HG02870 (cell line): ENCODE results near the gene FAM98C.
A peak's percentile ranks its signal among the peaks of the same experiment; 100 is the strongest.
"Not testable (repeated sequence)": the region's sequence is repeated elsewhere in the genome, so short reads cannot be mapped to it uniquely, and the experiment has no call there.

Source experiments
- ATAC-seq: cut with Tn5 transposase; IDR thresholded peaks from one replicate; pipeline ENCODE4 v1.9.1; 2021; ENCODE audit warnings: mild to moderate bottlenecking, moderate library complexity; ENCODE audit not compliant: unreplicated experiment

FAM98C gene

DNA sequence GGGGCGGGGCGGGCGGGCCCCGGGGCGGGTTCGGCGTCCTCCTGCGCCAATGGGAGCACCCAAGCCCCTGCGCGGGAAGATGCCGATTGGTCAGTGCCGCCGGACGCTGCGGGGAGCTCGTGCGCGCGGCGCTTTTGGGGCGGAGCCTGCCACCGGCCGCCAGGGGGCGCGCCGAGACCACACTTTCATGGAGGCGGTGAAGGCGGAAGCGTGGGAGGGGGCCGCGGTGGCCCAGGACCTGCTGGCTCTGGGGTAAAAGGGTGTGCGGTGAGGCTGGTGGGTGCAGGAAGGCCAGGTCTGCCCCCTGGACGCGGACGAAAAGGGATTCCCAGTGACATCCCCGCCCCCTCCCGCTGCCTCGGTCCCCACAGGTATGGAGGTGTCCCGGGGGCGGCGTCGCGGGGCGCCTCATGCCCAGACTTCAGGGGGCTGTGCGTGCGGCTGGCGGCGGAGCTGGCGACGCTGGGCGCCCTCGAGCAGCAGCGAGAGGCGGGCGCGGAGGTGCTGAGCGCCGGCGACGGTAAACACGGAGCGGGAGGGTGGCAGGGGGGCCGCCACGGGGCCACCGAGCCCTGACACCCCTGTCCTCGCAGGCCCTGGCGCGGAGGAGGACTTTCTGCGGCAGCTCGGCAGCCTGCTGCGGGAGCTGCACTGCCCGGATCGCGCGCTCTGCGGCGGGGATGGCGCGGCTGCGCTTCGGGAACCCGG lies at the start of gene FAM98C:
Gene FAM98C, plus strand, starts transcription at position 127 of the 708 bp plus-strand sequence. Its CDS starts 61 bp downstream, at position 188.
- ATAC-seq = peak; percentile 86

DNA sequence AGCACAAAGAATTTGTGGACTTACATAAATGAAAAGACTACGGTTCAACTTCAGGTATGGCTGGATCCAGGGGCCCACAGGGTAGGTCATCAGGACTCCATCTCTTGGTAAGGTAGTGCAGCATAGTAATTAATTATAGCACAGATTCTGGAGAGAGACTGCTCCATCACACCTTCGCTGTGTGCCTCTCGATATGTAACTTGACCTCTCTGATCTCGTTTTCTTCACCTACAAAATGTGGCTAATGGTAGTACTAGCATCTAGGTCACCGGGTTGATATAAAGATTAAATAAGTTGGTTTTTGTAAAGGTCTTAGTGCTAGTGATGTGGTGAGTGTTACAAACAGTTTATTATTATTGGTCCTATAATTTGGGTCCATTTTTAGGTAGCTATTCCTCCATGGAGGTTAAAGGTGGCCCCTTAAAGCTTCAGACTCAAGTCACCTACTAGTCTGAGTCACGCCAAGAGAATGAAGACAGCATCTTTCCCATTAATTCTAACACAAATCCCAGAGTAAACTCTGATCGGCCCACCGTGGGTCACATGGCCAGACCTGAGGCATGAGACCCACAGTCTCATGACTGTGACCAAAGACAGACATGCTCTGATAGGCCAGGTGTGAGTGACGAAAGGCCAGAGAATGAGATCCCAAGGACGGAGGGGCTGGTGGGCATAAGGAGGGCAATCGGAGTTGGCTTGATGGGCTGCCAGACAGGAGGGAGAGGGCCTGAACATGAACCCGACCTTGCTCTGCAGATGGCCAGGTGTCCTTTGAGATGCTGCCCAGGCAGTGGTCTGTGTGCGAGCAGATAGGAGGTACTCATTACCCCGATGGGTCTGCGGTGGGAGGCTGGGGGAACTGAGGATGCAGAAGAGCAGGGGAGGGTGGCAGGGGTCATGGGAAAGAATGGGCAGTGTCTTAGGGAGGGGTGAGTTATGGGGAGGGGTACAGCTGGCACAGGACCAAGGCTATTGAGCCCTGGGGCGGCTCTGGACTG lies 46.9 kb upstream of the FAM98C start:
- ATAC-seq = no peak

DNA sequence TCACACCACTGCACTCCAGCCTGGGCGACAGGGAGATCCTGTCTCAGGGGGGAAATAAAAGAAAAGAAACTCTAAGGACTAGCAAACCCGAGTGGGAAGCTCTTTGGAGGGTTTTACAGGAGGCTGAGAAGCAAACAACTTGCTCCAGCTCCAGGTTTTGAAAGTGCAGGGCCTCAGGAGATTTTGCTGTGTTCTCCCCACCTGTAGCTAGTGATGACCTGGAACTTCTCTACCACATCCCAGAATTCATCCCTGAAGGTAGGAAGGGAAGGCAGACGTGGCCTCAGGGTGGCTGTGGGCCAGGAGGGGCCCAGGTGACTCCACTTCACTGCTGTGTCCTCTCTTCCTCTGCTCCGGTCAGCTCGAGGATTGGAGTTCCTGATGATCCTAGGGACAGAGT lies 44.8 kb upstream of the FAM98C start:
- ATAC-seq = no peak

DNA sequence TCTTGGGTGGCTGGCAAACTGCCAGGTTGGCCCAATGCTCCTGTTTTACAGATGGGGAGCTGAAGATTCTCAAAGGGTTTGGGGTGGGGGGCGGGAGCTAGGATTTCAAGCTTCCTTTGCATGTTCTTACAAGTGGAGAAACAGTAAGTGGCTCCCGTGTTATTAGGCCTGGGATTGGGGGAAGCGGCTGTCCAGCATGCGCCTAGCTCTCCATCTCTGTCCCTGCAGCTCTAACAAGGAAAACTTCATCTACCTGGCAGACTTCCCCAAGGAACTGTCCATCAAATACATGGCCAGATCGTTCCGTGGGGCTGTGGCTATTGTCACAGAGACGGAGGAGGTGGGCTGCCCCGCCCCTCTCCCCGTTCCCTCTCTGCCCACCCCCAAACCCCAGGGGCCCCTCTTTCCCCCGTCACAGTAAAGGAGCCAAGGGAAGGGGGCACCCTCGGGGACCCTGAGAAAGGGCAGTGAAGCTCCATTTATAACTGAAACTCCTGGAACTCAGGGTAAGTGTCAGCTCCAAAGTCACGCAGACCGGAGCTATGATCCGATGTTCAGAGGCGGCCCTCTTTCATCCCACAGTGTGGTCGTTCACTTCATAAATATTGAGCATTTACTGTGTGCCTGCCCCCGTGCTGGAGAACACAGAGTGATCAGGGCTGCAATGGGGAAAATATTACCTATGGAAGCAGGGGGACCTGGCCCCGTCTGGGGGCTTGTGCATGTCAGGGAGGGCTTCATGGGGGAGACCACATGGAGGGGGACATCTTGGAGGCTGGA lies 43.5 kb upstream of the FAM98C start:
- ATAC-seq = no peak

DNA sequence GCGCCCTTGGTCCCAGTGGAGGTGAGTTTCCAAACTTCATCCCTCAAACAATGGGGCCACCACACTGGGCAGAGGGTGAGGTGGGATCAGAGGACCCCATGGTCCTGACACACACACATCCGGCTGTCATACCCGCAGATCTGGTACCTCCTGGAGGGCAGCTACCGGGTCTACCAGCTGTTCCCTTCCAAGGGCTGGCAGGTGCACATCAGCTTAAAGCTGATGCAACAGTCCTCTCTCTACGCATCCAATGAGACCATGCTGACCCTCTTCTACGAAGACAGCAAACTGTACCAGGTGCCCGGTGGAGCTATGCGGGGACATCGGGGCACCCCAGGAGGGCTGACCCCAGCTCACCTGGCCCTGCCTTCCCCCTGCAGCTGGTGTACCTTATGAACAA lies 42.5 kb upstream of the FAM98C start:
- no peak for ATAC-seq

DNA sequence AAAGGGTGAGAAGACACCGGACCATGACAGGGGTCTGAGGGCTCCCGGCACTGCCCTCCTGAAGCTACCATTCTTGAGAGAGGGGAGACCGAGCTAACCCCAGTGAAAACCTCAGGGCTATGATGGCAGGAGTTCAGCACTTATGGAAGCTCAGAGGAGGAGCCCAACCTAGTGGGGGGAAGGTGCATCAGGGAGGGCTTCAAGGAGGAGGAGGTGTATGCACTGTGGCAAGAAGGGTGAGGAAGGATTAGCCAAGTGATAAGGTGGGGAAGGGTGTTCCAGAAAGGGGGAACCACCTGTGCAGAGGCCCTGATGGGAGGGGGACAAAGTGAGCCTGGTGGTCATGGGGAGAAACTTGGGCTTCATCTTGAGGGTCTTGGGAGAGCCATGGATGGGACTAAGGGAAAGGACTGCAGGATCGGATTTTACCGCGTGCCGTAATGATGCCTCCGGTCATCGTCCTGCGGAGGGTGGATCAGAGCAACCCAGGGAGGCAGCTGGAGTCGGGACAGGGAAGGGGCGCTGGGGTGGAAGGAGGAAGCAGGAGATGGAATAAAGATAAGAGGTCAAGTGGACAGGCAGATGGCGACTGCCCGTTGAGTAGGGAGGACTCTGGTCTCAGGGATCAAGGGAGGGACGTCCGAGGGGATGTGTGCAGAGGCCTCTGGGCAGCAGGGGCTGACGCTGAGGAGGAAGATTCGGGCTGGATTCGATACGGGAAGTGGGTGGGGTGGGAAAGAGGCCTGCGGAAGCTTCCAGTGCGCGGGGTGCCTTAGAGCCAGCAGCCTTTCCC lies 41.9 kb upstream of the FAM98C start:
- ATAC-seq = no peak

DNA sequence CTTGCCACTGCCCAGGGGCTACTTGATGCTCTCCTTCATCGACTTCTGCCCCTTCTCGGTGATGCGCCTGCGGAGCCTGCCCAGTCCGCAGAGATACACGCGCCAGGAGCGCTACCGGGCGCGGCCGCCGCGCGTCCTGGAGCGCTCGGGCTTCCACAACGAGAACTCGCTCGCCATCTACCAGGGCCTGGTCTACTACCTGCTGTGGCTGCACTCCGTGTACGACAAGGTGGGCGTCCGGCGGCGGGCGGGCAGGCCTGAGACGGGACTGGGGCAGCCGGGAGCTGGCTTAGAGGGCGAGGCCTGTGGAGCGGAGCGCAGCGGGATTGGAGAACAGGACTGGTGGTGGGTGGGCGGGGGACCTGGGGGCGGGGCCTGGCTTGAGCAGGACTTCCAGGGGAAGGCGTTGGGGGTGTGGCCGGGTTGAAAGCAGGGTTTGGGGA lies 41.2 kb upstream of the FAM98C start:
- ATAC-seq = no peak

DNA sequence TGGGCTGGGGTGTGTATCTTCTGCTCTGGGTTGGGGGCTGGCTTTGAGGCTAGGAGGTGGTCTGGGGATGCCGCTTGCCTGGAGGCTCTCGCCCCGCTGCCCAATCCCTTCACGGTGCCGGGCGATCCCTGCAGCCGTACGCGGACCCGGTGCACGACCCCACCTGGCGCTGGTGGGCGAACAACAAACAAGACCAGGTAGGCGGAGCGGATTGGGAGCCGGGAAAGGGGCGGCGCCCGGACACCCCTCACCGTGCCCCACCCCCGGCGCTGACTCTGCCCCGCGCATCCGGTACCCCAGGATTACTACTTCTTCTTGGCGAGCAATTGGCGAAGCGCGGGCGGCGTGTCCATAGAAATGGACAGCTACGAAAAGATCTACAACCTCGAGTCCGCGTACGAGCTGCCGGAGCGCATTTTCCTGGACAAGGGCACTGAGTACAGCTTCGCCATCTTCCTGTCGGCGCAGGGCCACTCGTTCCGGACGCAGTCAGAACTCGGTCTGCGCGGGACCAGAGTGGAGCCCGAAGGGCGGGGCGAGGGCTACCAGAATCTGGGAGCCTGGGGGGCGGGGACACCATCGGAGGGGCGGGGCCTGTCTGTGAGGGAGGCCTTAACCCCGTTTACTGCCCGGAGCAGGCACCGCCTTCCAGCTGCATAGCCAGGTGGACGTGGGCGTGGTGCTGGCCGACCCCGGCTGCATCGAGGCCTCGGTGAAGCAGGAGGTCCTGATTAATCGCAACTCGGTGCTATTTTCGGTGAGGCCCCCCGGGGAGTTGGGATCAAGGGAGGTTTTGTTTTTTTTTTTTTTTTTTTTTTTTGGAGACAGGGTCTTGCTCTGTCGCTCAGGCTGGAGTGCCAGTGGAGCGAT lies 40.6 kb upstream of the FAM98C start:
- no peak for ATAC-seq

DNA sequence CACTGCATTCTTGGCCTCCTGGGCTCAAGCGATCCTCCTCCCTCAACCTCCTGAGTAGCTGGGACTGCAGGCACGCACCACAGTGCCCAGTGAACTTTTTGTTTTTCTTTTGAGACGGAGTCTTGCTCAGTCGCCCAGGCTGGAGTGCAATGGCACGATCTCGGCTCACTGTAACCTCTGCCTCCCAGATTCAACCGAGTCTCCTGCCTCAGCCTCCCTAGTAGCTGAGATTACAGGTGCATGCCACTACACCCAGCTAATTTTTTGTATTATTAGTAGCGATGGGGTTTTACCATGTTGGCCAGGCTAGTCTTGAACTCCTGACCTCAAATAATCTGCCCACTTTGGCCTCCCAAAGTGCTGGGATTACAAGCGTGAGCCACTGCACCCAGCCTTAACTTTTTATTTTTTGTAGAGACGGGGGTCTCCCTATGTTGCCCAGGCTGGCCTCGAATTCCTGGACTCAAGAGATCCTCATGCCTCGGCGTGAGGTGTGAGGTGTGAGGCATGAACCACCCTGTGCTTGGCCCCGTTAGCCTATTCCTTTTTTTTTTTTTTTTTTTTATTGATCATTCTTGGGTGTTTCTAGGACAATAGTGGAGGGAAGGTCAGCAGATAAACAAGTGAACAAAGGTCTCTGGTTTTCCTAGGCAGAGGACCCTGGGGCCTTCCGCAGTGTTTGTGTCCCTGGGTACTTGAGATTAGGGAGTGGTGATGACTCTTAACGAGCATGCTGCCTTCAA lies 39.8 kb upstream of the FAM98C start:
- not testable (repeated sequence) for ATAC-seq

DNA sequence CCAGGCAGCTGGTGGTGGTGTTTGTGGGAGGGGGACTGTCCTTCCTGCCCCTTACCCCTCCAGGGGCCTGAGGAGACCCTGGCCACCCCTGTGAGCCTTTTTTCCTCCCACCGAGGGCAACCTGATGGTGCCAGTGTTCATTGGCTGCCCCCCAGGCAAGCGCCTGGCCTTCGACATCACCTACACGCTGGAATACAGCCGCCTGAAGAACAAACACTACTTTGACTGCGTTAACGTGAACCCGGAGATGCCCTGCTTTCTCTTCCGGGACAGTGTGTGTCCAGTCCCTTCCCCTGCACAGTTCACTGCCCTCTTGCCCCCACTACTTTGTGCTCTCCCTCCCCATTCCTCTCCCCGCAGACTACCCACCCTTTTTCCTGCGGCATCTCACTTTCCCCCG lies 35.9 kb upstream of the FAM98C start:
- no peak for ATAC-seq

DNA sequence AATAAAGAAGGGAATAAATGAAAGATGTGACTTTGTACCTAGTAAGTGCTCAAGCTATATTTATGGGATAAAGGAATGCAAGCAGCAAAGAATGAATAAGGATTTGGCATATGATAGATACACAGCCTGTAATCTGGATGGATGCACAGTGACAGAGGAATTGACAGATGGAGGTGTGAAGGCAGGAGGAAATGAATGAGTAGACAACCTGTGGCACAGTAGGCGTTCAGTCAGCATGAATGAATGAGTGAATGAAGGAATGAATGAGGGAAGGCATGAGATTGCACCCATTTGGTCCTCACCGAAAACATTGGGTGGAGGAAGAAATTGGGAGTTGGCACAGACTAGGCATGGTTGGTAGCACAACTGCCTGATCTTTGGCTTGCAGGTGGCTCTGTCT lies 33.3 kb upstream of the FAM98C start:
- no peak for ATAC-seq

DNA sequence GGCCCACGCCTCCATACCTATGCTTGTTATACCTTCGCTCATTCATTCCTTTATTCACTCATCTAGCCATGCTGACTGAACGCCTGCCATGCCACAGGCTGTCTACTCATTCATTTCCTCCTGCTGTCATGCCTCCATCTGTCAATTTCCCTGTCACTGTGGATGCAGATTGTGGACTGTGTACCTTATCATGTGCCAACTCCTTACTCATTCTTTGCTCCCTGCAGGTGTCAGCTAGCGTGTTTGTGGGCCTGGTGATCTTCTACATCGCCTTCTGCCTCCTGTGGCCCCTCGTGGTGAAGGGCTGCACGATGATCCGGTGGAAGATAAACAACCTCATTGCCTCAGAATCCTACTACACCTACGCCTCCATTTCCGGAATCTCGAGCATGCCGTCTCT lies 32.6 kb upstream of the FAM98C start:
- no peak for ATAC-seq

DNA sequence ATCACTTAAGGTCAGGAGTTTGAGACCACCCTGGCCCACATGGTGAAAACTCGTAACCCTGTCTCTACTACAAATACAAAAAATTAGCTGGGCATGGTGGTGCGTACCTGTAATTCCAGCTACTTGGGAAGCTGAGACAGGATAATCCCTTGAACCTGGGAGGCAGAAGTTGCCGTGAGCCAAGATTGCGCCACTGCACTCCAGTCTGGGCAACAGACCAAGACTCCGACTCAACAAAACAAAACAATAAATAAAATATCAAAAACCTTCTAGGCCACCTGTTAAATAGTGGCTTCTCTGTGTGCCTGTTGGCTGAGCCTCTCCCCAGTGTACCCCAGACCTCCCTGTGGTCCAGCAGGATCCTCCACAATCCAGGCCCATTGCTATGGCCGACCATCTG lies 31.8 kb upstream of the FAM98C start:
- no peak for ATAC-seq

DNA sequence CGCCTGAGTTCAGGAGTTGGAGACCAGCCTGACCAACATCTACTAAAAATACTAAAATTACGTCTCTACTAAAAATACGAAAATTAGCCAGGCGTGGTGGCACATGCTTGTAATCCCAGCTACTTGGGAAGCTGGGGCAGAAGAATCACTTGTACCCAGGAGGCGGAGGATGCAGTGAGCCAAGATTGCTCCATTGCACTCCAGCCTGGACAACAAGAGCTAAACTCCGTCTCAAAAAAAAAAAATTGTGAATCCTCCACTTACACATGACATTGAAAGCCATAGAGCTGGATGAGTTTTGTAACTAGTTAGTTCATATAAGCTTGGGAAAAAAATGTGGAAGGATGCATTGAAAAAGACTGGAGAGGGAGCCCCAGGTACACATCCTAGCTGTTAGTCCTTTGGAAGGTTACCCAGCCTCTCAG lies 29.0 kb upstream of the FAM98C start:
- no peak for ATAC-seq

DNA sequence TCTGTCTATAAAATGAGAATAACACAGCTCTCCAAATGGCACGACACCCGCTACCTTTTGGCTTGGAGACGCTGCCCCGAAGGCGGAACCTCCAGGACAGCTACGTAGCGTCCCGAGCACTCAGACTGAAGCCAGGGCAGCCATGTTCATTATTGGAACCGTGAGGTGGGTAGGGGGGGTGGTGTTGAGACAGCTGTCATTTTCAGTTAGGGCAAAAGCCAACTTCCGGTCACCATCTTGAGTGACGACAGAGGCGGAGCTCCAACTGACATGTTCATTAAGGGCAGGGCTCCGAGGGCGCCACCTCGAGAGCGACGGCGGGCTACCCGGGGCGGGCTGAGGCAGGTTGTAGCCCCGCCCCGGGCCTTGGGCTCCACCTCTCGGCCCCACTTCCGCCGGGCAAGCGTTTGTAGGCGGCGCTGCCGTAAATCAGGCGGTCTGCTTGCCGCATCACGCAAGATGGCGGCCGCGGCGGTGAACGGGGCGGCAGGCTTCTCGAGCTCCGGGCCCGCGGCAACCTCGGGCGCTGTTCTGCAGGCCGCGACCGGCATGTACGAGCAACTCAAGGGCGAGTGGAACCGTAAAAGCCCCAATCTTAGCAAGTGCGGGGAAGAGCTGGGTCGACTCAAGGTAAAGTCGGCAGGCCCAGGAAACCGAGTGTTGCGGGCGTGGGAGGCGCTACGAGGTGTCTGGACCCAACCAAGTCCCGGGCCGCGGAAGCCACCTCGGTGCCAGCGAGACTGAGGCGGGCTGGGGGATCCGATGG lies 28.4 kb upstream of the FAM98C start, which contains the start of gene PSMD8:
Gene PSMD8, plus strand, starts transcription at position 240 of the 766 bp plus-strand sequence. Its CDS starts 31 bp downstream, at position 271.
- ATAC-seq = peak; percentile 94

DNA sequence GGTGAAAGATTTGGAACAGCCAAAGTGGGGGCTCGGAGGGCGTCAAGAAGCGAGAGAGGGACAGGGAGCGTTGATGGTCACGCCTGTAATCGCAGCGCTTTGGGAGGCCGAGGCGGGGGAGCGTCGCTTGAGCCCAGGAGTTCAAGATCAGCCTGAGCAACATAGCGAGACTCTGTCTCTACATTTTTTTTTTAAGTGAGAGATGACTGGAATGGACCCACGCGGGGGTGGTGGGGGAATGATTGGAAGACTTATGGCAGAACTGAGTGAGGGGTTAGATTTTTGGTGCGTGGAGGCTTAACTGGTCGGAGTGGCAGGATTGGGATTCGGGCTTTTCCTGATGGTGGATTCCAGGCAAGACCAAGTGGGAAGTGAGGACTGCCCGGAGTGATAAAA lies 27.8 kb upstream of the FAM98C start:
- ATAC-seq = no peak

DNA sequence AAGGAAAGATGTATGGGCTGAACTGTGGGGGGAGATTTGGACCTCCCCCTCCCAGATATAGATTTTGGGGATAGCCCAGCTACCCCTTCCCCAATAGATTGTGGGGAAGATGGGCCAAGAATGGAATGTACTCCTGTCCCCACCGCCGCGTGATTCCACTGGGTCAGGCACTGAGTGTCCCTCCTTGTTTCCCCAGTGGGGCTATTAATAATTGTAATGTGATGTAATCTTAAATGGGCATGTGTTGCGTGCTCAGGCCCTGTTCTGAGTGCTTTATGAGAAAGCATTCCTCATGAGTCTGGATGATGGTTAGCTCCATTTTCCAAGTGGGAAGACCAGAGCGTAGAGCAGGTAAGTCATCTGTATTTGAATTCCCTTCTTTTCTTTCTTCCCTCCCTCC lies 27.1 kb upstream of the FAM98C start:
- no peak for ATAC-seq

DNA sequence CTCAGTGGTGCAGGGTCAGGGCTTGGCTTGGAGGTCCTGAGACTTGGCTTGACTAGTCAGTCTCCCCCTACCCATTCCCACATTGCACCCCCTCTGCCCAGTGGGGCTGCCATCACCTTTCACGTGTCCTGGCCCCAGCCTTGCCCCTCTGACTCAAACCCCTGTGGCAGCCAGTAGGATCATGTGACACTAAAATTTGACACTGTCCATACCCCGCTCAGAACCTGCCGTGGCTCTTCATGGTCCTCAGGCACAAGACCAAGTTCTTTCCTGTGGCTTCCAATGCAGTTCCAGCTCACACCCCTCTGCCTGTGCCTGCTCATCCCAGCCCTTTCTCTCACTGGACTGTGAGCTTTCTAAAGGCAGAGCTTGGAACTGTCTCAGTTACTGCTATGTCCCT lies 26.3 kb upstream of the FAM98C start:
- no peak for ATAC-seq
